Ascending aorta (tissue), 2 donors: ENCODE measurements around the gene SFMBT2. TPM values are rescaled to one million over a fixed set of nuclear protein-coding genes. Genes with fewer than 3 reads are reported as not detected.
A peak's percentile ranks its signal among the peaks of the same experiment; 100 is the strongest.

Experiments
- DNase-seq, 2 donors: peaks; one replicate each; pipeline ENCODE4 v3.0.0-alpha.2; 2019; ENCODE audit warnings: low spot score in 2 of 2
- H3K27ac ChIP-seq, 2 donors: fragments of 200-600 bp; sonication (generic); one replicate each; pipeline ENCODE4 v1.5.1; 2016 to 2017; ENCODE audit warnings: mild to moderate bottlenecking in 1 of 2
- H3K27me3 ChIP-seq: fragments of 200-600 bp; sonication (generic); one replicate; pipeline ENCODE4 v1.5.1; 2017
- H3K36me3 ChIP-seq, 2 donors: fragments of 200-600 bp; sonication (generic); one replicate each; pipeline ENCODE4 v1.5.1; 2016
- H3K4me1 ChIP-seq, 2 donors: fragments of 200-600 bp; sonication (generic); one replicate each; pipeline ENCODE4 v1.5.1; 2016 to 2017; ENCODE audit warnings: mild to moderate bottlenecking in 1 of 2
- H3K4me3 ChIP-seq, 2 donors: fragments of 200-600 bp; sonication (generic); one replicate each; pipeline ENCODE4 v1.5.1; 2016 to 2017; ENCODE audit warnings: mild to moderate bottlenecking in 1 of 2
- H3K9me3 ChIP-seq, 2 donors: fragments of 200-600 bp; sonication (generic); one replicate each; pipeline ENCODE4 v1.5.1; 2016
- intact Hi-C: fragments of 100-400 bp; cut with DNase I; formaldehyde crosslinking; loops from one replicate; pipeline ENCODE4 v1.15.1; 2023
- total RNA-seq: library from RNA; depleted of rRNA; stranded (reverse); fragments of >200 nt; gene quantifications from one replicate; pipeline ENCODE4 v1.1.0, GENCODE V29; 2016
- TF ChIP-seq, protein P1 (sequence below), 3 experiments: fragments of 200-600 bp in 2 of 3; fragments of 450-650 bp in 1 of 3; sonication (generic) in 2 of 3; IDR thresholded peaks; one replicate each; pipeline ENCODE4 v1.5.1; 2016 to 2019; ENCODE audit warnings: antibody characterized with exemption in 3 of 3, mild to moderate bottlenecking in 1 of 3, moderate library complexity in 1 of 3

SFMBT2 gene
- total RNA-seq, 1 donor from 2014 or later, result 2.2 TPM

DNA sequence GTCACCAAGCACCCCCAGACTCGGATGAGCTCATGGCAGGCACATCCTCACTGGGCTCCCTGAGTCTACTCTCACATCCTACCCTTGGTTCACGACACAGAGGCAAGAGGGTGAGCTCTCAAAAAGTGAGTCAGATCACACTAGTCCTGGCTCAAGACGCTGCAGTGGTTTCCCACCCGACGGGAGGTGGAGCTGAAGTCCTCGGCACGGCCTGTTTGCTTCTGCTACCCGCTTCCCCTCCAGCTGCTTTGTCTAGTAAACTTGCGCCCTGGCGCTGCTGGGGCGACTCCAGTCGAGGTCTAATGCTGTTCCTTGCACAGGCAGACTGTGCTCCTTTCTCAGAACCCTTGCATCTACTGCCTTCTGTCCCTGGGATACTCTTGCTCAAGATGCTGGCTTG lies 13.5 kb upstream of the SFMBT2 start:
- intact Hi-C loops, result no loop called here
- H3K27me3 ChIP-seq, result no peaks in the 10 kb centered on the region
- no peak for DNase-seq
- TF ChIP-seq, protein P1, sequence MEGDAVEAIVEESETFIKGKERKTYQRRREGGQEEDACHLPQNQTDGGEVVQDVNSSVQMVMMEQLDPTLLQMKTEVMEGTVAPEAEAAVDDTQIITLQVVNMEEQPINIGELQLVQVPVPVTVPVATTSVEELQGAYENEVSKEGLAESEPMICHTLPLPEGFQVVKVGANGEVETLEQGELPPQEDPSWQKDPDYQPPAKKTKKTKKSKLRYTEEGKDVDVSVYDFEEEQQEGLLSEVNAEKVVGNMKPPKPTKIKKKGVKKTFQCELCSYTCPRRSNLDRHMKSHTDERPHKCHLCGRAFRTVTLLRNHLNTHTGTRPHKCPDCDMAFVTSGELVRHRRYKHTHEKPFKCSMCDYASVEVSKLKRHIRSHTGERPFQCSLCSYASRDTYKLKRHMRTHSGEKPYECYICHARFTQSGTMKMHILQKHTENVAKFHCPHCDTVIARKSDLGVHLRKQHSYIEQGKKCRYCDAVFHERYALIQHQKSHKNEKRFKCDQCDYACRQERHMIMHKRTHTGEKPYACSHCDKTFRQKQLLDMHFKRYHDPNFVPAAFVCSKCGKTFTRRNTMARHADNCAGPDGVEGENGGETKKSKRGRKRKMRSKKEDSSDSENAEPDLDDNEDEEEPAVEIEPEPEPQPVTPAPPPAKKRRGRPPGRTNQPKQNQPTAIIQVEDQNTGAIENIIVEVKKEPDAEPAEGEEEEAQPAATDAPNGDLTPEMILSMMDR (IDR thresholded peaks at IDR 0.05), result no peak
- H3K9me3 ChIP-seq, result no peaks in the 10 kb centered on the region
- no peak overlapping the region for H3K4me3 ChIP-seq
- H3K4me1 ChIP-seq, result no peaks in the 10 kb centered on the region
- H3K27ac ChIP-seq, result no peak overlapping the region
- H3K36me3 ChIP-seq, result no peaks in the 10 kb centered on the region

- no peak overlapping the region for H3K4me3 ChIP-seq
- no peaks in the 10 kb centered on the region for H3K9me3 ChIP-seq
- no peaks in the 10 kb centered on the region for H3K36me3 ChIP-seq
- intact Hi-C loops, result no loop called here
- no peaks in the 10 kb centered on the region for H3K27me3 ChIP-seq
- TF ChIP-seq, protein P1 (IDR thresholded peaks at IDR 0.05), result no peak
- no peak for DNase-seq
- H3K4me1 ChIP-seq, result no peaks in the 10 kb centered on the region
- H3K27ac ChIP-seq, result no peak overlapping the region
Observed at GRCh38 chr10:7423521-7423920, 12.7 kb upstream of the SFMBT2 start.

- Histone ChIP-seq H3K4me3 (no peak overlapping the region), H3K36me3 (no peaks in the 10 kb centered on the region), H3K27ac (no peak overlapping the region), H3K4me1 (no peaks in the 10 kb centered on the region), H3K27me3 (no peaks in the 10 kb centered on the region), H3K9me3 (no peaks in the 10 kb centered on the region)
- intact Hi-C loops, result no loop called here
- DNase-seq, result no peak
- TF ChIP-seq, protein P1 (IDR thresholded peaks at IDR 0.05), result no peak
Observed at GRCh38 chr10:7421526-7421925, 10.7 kb upstream of the SFMBT2 start.

DNA sequence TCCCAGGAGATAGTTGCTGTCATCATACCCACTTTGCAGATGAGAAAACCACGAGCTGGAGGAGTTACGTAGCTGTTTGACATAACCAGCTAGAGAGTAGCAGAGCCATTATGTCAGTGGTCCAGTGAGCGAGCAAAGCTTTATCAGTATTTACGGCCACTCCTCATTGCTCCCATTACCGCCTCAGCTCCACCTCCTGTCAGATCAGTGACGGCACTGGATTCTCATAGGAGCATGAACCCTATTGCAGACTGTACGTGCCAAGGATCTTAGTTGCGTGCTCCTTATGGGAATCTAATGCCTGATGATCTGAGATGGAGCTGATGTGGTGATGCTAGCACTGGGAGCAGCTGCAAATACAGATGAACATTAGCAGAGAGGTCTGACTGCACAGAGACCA lies 9.2 kb upstream of the SFMBT2 start:
- H3K27ac ChIP-seq, result no peak overlapping the region
- no peak for DNase-seq
- intact Hi-C loops, result no loop called here

GRCh38 chr10:7417807-7418206 lies 7.0 kb upstream of the SFMBT2 start:
- Histone ChIP-seq H3K27ac (no peak overlapping the region), H3K36me3 (no peaks in the 10 kb centered on the region), H3K9me3 (no peaks in the 10 kb centered on the region), H3K4me3 (no peak overlapping the region), H3K27me3 (no peaks in the 10 kb centered on the region), H3K4me1 (no peaks in the 10 kb centered on the region)
- TF ChIP-seq, protein P1 (IDR thresholded peaks at IDR 0.05), result no peak
- no peak for DNase-seq
- intact Hi-C loops, result no loop called here

More for the DNA sequence above, 9.2 kb upstream of the SFMBT2 start:
- Histone ChIP-seq H3K9me3 (no peaks in the 10 kb centered on the region), H3K27me3 (no peaks in the 10 kb centered on the region), H3K4me3 (no peak overlapping the region), H3K36me3 (no peaks in the 10 kb centered on the region), H3K4me1 (no peaks in the 10 kb centered on the region)
- TF ChIP-seq, protein P1 (IDR thresholded peaks at IDR 0.05), result no peak

GRCh38 chr10:7417103-7417623 lies 6.3 kb upstream of the SFMBT2 start:
- Histone ChIP-seq H3K27ac (no peak overlapping the region), H3K9me3 (no peaks in the 10 kb centered on the region), H3K27me3 (no peaks in the 10 kb centered on the region), H3K4me1 (no peaks in the 10 kb centered on the region), H3K4me3 (no peak overlapping the region), H3K36me3 (no peaks in the 10 kb centered on the region)
- intact Hi-C loops, result no loop called here
- no peak for DNase-seq
- TF ChIP-seq, protein P1 (IDR thresholded peaks at IDR 0.05), result peak in 1 of 3 experiments; percentile 39
